Ascending aorta (tissue), 2 donors: ENCODE data around the gene DAB1. TPM values are rescaled to one million over a fixed set of nuclear protein-coding genes. Genes with fewer than 3 reads are reported as not detected.
"Not testable (repeated sequence)": the region's sequence is repeated elsewhere in the genome, so short reads cannot be mapped to it uniquely, and the experiment has no call there.

ENCODE experiments used
- DNase-seq, 2 donors: peaks; one replicate each; pipeline ENCODE4 v3.0.0-alpha.2; 2019; ENCODE audit warnings: low spot score in 2 of 2
- H3K27ac ChIP-seq, 2 donors: fragments of 200-600 bp; sonication (generic); one replicate each; pipeline ENCODE4 v1.5.1; 2016 to 2017; ENCODE audit warnings: mild to moderate bottlenecking in 1 of 2
- H3K27me3 ChIP-seq: fragments of 200-600 bp; sonication (generic); one replicate; pipeline ENCODE4 v1.5.1; 2017
- H3K36me3 ChIP-seq, 2 donors: fragments of 200-600 bp; sonication (generic); one replicate each; pipeline ENCODE4 v1.5.1; 2016
- H3K4me1 ChIP-seq, 2 donors: fragments of 200-600 bp; sonication (generic); one replicate each; pipeline ENCODE4 v1.5.1; 2016 to 2017; ENCODE audit warnings: mild to moderate bottlenecking in 1 of 2
- H3K4me3 ChIP-seq, 2 donors: fragments of 200-600 bp; sonication (generic); one replicate each; pipeline ENCODE4 v1.5.1; 2016 to 2017; ENCODE audit warnings: mild to moderate bottlenecking in 1 of 2
- H3K9me3 ChIP-seq, 2 donors: fragments of 200-600 bp; sonication (generic); one replicate each; pipeline ENCODE4 v1.5.1; 2016
- intact Hi-C: fragments of 100-400 bp; cut with DNase I; formaldehyde crosslinking; loops from one replicate; pipeline ENCODE4 v1.15.1; 2023
- total RNA-seq: library from RNA; depleted of rRNA; stranded (reverse); fragments of >200 nt; gene quantifications from one replicate; pipeline ENCODE4 v1.1.0, GENCODE V29; 2016
- TF ChIP-seq, protein P1 (sequence below), 3 experiments: fragments of 200-600 bp in 2 of 3; fragments of 450-650 bp in 1 of 3; sonication (generic) in 2 of 3; IDR thresholded peaks; one replicate each; pipeline ENCODE4 v1.5.1; 2016 to 2019; ENCODE audit warnings: antibody characterized with exemption in 3 of 3, mild to moderate bottlenecking in 1 of 3, moderate library complexity in 1 of 3

DAB1 gene
- total RNA-seq, 1 donor from 2014 or later, result not detected

DNA sequence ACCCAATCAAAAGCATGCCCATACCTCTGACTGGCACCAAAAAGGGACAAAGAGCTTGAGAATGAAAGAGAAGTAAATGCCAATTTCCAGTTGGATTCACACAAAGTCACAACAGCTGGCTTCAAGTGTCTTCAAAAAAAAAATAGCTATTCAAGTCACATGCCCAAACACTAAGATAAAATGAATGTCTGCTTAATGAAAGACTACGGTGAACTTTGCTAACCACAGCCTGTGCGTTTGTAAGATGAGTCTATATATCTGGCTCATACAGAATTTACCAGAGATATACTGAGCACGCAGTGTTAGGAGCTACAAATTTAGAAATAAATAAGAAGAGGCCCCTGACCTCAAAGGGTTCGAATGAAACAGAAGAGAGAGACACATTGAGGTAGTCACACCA, 73.2 kb downstream of the DAB1 start:
- intact Hi-C loops, result no loop called here

DNA sequence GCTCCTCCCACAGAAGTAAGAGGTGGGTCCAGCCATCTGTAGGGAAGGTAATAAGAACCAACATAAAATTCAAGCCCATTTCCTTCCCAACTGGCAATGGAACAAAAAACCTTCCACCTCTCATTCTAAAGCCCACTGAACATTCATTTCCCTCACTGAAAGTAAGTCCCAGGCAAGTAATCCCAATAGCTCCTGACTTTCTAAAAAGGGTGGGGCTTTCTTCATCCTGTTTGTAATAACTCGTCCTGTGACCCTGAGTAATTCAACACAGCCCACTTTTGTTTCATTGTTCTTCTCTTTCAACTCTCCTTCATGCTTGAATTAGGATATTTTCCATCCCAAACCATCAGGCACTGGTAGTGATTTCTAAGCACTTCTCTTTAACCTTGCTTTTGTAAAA, 74.9 kb downstream of the DAB1 start:
- intact Hi-C loops, result no loop called here
- TF ChIP-seq, protein P1, sequence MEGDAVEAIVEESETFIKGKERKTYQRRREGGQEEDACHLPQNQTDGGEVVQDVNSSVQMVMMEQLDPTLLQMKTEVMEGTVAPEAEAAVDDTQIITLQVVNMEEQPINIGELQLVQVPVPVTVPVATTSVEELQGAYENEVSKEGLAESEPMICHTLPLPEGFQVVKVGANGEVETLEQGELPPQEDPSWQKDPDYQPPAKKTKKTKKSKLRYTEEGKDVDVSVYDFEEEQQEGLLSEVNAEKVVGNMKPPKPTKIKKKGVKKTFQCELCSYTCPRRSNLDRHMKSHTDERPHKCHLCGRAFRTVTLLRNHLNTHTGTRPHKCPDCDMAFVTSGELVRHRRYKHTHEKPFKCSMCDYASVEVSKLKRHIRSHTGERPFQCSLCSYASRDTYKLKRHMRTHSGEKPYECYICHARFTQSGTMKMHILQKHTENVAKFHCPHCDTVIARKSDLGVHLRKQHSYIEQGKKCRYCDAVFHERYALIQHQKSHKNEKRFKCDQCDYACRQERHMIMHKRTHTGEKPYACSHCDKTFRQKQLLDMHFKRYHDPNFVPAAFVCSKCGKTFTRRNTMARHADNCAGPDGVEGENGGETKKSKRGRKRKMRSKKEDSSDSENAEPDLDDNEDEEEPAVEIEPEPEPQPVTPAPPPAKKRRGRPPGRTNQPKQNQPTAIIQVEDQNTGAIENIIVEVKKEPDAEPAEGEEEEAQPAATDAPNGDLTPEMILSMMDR (IDR thresholded peaks at IDR 0.05), result no peak
- H3K27ac ChIP-seq, result no peak overlapping the region

More for the DNA sequence above, 73.2 kb downstream of the DAB1 start:
- TF ChIP-seq, protein P1 (IDR thresholded peaks at IDR 0.05), result no peak
- no peak for DNase-seq
- H3K27ac ChIP-seq, result no peak overlapping the region
- no peaks in the 10 kb centered on the region for H3K9me3 ChIP-seq
- H3K36me3 ChIP-seq, result no peaks in the 10 kb centered on the region
- H3K4me1 ChIP-seq, result no peaks in the 10 kb centered on the region
- H3K27me3 ChIP-seq, result no peaks in the 10 kb centered on the region
- no peak overlapping the region for H3K4me3 ChIP-seq

GRCh38 chr1:57345916-57346315, 77.9 kb downstream of the DAB1 start:
- H3K27ac ChIP-seq, result no peak overlapping the region
- DNase-seq, result no peak
- H3K4me1 ChIP-seq, result no peaks in the 10 kb centered on the region
- H3K4me3 ChIP-seq, result no peak overlapping the region
- no peaks in the 10 kb centered on the region for H3K27me3 ChIP-seq
- TF ChIP-seq, protein P1 (IDR thresholded peaks at IDR 0.05), result no peak
- H3K36me3 ChIP-seq, result no peaks in the 10 kb centered on the region
- no peaks in the 10 kb centered on the region for H3K9me3 ChIP-seq
- intact Hi-C loops, result no loop called here

More for the DNA sequence above, 74.9 kb downstream of the DAB1 start:
- Histone ChIP-seq H3K4me3 (no peak overlapping the region), H3K36me3 (no peaks in the 10 kb centered on the region), H3K4me1 (no peaks in the 10 kb centered on the region), H3K27me3 (no peaks in the 10 kb centered on the region), H3K9me3 (no peaks in the 10 kb centered on the region)
- no peak for DNase-seq

DNA sequence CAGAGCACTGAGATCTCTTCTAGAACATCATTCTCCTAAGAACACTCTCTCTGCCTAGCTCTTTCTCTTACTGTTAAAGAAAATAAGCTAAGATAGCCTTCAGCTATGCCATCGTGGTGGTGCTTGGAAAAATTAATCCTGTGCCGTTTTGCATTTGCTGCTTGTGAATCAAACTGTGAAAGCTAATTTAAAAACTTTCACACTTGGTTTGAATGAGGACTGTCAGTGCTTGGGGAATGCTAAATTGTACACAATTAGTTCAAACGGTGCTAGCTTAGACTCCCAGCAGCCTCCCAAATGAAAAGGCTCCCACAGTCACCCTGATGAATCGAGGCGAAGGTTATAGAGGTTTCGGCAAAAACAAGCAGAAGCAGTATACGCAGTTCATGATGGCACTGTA, 79.6 kb downstream of the DAB1 start:
- Histone ChIP-seq H3K4me3 (no peak overlapping the region), H3K27me3 (no peaks in the 10 kb centered on the region), H3K9me3 (no peaks in the 10 kb centered on the region), H3K27ac (no peak overlapping the region), H3K4me1 (no peaks in the 10 kb centered on the region), H3K36me3 (no peaks in the 10 kb centered on the region)
- intact Hi-C loops, result no loop called here
- no peak for DNase-seq
- TF ChIP-seq, protein P1 (IDR thresholded peaks at IDR 0.05), result no peak

GRCh38 chr1:57343298-57343915, 80.5 kb downstream of the DAB1 start:
- H3K4me3 ChIP-seq, DNase-seq, H3K27ac ChIP-seq, H3K4me1 ChIP-seq, H3K36me3 ChIP-seq, H3K9me3 ChIP-seq, intact Hi-C loops, H3K27me3 ChIP-seq: not testable (repeated sequence)

DNA sequence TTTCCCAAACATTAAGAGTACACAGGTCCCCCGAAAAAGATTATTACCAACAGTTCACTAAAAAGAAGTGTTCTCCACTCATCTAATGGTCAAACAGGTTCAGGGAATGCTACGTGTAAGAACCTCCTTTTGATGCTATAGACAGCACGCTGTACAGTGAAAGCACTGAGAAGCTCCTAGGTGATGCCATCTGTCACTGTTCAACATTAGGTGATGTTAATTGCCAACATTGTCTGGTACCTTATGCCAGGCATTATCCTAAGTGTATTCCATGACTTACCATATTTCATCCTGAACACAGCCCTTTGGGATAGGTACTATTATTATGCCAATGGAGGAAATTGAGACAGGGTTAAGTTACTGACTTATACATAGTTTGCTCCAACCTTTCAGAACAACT, 82.1 kb downstream of the DAB1 start:
- no peak overlapping the region for H3K4me3 ChIP-seq
- DNase-seq, result no peak
- H3K36me3 ChIP-seq, result no peaks in the 10 kb centered on the region
- no peak overlapping the region for H3K27ac ChIP-seq
- H3K9me3 ChIP-seq, result no peaks in the 10 kb centered on the region
- no peaks in the 10 kb centered on the region for H3K27me3 ChIP-seq
- intact Hi-C loops, result no loop called here
- TF ChIP-seq, protein P1 (IDR thresholded peaks at IDR 0.05), result no peak
- H3K4me1 ChIP-seq, result no peaks in the 10 kb centered on the region
